Liver (tissue), 3 donors: ENCODE data around the gene HCN2.

Experiments
- EGR1 ChIP-seq, 2 donors: IDR thresholded peaks; 2 replicates each; pipeline ENCODE4 v1.6.1; 2016 to 2018; ENCODE audit warnings: antibody characterized with exemption in 2 of 2, low read depth in 2 of 2
- FOXA1 ChIP-seq: IDR thresholded peaks from 2 replicates; pipeline ENCODE4 v1.6.1; 2016; ENCODE audit warnings: antibody characterized with exemption
- GABPA ChIP-seq, 2 donors: IDR thresholded peaks in 1 of 2; conservative IDR thresholded peaks in 1 of 2; 2 replicates each; pipeline ENCODE4 v1.6.1; 2016; ENCODE audit warnings: antibody characterized with exemption in 2 of 2, mild to moderate bottlenecking in 1 of 2, moderate library complexity in 1 of 2
- JUND ChIP-seq, 2 donors: IDR thresholded peaks; 2 replicates each; pipeline ENCODE4 v1.6.1; 2016; ENCODE audit warnings: antibody characterized with exemption in 2 of 2
- RAD21 ChIP-seq, 2 donors: IDR thresholded peaks; 2 replicates each; pipeline ENCODE4 v1.6.1; 2016; ENCODE audit warnings: antibody characterized with exemption in 2 of 2, mild to moderate bottlenecking in 2 of 2
- RXRA ChIP-seq, 2 donors: IDR thresholded peaks; 2 replicates each; pipeline ENCODE4 v1.6.1; 2017 to 2018; ENCODE audit warnings: antibody characterized with exemption in 2 of 2, mild to moderate bottlenecking in 1 of 2
- SP1 ChIP-seq: IDR thresholded peaks from 2 replicates; pipeline ENCODE4 v1.6.1; 2018; ENCODE audit warnings: antibody characterized with exemption, mild to moderate bottlenecking
- TF ChIP-seq, protein P1 (sequence below): fragments of 150-350 bp; IDR thresholded peaks from 2 replicates; pipeline ENCODE4 v1.5.1; 2017; ENCODE audit warnings: improper control_type of control experiment, low read depth, low read length; ENCODE audit not compliant: missing input control
- TF ChIP-seq, protein P2 (sequence below): IDR thresholded peaks from 2 replicates; pipeline ENCODE4 v1.6.1; 2016; ENCODE audit warnings: antibody characterized with exemption
- TF ChIP-seq, protein P3 (sequence below): IDR thresholded peaks from 2 replicates; pipeline ENCODE4 v1.6.1; 2016; ENCODE audit warnings: antibody characterized with exemption, mild to moderate bottlenecking
- TF ChIP-seq, protein P4 (sequence below): IDR thresholded peaks from 2 replicates; pipeline ENCODE4 v1.6.1; 2016; ENCODE audit warnings: antibody characterized with exemption
- donor health status: healthy.
- donor health status: healthy.

GRCh38 chr19:602391-603301, 13.0 kb downstream of the HCN2 start:
- no peak for TF ChIP-seq RAD21 (IDR thresholded peaks at IDR 0.05)
- TF ChIP-seq, protein P1, sequence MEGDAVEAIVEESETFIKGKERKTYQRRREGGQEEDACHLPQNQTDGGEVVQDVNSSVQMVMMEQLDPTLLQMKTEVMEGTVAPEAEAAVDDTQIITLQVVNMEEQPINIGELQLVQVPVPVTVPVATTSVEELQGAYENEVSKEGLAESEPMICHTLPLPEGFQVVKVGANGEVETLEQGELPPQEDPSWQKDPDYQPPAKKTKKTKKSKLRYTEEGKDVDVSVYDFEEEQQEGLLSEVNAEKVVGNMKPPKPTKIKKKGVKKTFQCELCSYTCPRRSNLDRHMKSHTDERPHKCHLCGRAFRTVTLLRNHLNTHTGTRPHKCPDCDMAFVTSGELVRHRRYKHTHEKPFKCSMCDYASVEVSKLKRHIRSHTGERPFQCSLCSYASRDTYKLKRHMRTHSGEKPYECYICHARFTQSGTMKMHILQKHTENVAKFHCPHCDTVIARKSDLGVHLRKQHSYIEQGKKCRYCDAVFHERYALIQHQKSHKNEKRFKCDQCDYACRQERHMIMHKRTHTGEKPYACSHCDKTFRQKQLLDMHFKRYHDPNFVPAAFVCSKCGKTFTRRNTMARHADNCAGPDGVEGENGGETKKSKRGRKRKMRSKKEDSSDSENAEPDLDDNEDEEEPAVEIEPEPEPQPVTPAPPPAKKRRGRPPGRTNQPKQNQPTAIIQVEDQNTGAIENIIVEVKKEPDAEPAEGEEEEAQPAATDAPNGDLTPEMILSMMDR, result no peak
- TF ChIP-seq JUND (IDR thresholded peaks at IDR 0.05), result no peak
- TF ChIP-seq, protein P2, sequence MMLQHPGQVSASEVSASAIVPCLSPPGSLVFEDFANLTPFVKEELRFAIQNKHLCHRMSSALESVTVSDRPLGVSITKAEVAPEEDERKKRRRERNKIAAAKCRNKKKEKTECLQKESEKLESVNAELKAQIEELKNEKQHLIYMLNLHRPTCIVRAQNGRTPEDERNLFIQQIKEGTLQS, result no peak
- TF ChIP-seq, protein P3, sequence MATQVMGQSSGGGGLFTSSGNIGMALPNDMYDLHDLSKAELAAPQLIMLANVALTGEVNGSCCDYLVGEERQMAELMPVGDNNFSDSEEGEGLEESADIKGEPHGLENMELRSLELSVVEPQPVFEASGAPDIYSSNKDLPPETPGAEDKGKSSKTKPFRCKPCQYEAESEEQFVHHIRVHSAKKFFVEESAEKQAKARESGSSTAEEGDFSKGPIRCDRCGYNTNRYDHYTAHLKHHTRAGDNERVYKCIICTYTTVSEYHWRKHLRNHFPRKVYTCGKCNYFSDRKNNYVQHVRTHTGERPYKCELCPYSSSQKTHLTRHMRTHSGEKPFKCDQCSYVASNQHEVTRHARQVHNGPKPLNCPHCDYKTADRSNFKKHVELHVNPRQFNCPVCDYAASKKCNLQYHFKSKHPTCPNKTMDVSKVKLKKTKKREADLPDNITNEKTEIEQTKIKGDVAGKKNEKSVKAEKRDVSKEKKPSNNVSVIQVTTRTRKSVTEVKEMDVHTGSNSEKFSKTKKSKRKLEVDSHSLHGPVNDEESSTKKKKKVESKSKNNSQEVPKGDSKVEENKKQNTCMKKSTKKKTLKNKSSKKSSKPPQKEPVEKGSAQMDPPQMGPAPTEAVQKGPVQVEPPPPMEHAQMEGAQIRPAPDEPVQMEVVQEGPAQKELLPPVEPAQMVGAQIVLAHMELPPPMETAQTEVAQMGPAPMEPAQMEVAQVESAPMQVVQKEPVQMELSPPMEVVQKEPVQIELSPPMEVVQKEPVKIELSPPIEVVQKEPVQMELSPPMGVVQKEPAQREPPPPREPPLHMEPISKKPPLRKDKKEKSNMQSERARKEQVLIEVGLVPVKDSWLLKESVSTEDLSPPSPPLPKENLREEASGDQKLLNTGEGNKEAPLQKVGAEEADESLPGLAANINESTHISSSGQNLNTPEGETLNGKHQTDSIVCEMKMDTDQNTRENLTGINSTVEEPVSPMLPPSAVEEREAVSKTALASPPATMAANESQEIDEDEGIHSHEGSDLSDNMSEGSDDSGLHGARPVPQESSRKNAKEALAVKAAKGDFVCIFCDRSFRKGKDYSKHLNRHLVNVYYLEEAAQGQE, result no peak
- TF ChIP-seq, protein P4, sequence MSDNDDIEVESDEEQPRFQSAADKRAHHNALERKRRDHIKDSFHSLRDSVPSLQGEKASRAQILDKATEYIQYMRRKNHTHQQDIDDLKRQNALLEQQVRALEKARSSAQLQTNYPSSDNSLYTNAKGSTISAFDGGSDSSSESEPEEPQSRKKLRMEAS, result no peak
- TF ChIP-seq GABPA (IDR thresholded peaks at IDR 0.05 in 1 of 2, conservative IDR thresholded peaks at IDR 0.05 in 1 of 2), result no peak
- TF ChIP-seq SP1, result no peak
- TF ChIP-seq EGR1 (IDR thresholded peaks at IDR 0.05; ENCODE audit: low read depth in 2 of 2), result no peak
- TF ChIP-seq RXRA (IDR thresholded peaks at IDR 0.05), result no peak
- TF ChIP-seq FOXA1, result no peak
